Esophagus mucosa (tissue), 1 donor: ENCODE results near the gene SLC35A5. TPM values are rescaled to one million over a fixed set of nuclear protein-coding genes. Genes with fewer than 3 reads are reported as not detected.

Experiments
- ATAC-seq: fragments of 200-7000 bp; cut with Tn5 transposase; one replicate; pipeline ENCODE4 v1.9.1; 2020
- total RNA-seq: library from RNA; stranded (reverse); gene quantifications from one replicate; pipeline ENCODE4 v1.2.4, GENCODE V29; 2023
- donor health status: DM: yes; HTN: yes; CAD: no.

SLC35A5 gene
- total RNA-seq, 1 donor from 2014 or later, result 15.9 TPM

DNA sequence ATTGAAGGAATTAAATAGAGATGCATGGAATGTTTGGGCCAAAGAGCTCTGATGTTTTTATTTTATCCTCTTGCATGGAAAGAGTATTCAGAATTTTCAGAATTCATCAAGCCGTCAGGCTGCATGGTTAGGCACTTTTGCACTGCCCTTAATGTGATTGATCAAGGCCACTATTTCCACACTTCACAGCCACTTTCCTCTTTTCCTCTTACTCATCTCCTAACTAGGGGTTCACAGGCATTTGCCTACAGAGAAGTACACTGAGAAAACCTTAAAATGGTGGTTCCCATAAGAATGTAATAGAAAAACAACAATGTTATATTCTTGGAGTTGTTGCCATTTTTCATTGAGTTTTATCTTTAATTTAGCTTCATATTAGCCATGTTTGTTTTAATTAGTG is 10.9 kb downstream of the SLC35A5 start:
- no peak for ATAC-seq

DNA sequence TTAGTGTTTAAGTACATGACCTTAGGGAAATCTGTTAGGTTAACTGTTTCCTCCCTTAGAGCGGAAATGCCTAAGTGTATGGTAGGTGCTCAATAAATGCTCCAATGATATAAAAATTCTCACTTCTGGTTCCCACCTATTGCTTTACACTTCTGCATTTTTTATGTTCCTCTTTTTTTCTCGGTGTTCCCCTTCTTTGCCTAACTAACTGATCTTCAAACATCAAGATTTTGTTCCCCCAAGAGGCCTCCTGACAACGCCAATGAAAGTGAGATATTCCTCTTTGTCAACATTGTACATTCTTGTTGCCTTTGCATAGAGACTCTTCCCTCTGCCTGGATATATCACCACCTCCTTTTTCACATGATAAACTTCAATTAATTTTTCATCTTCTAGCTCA is 17.4 kb downstream of the SLC35A5 start:
- no peak for ATAC-seq

DNA sequence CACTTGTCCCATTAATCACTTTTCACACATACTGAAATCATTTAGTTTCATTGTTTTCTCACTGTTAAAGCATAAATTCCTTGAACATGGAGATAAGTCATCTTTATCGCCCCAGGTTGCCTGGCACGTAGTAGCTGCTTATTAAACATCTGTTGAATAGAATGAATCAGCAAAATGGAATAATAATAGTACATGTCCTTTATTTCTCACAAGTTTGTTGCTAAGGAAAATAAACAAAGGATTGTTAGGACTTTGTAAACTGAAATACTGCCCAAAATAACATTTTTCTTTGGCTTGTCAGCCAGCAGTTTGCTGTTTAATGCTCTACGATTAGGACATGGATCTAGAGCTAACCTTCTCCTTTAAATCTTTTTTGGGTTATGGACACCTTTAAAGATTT is 17.9 kb downstream of the SLC35A5 start:
- no peak for ATAC-seq

DNA sequence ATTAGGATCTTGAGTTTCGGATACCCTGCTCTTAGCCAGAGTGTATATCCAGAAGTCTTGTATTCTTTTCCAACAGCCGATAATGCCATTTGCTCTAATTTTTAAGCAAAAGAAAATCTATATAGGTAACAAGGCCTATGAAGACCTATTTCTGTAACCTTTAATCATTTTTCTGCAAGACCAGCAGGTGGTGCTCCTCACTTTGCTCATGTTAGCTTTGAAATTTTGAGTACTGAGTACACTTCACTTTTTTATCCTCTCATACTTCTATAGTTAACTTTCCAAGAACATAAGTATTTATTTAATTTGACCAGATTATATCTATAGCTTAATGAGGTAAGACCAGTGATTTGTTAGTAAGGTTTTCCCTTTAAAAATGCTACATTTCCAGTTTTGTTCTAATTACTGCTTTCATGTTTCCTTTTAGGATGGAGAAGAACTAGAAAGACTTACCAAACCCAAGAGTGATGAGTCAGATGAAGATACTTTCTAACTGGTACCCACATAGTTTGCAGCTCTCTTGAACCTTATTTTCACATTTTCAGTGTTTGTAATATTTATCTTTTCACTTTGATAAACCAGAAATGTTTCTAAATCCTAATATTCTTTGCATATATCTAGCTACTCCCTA is 20.5 kb downstream of the SLC35A5 start:
- peak; percentile 51 for ATAC-seq

GRCh38 chr3:112583105-112583504 is 21.3 kb downstream of the SLC35A5 start:
- ATAC-seq, result no peak

DNA sequence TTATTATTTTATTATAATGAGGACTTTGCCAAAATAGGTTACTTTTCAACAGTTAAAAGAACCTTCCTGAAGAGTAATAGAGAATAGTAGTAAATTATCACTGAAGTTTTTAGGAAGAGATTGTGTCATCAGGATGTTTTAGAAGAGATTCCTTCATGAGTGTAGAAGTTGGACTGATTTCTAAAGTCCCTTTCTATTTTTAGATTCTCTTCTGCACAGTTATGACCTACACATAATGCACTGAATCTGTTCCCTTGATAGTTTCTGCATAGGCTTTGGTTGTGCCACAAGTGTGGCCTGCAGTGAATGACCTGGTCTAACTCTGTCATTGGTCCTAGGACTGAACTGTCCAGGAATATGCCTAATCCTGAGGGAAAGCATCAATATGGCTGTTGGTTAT is 23.9 kb downstream of the SLC35A5 start:
- ATAC-seq, result no peak

DNA sequence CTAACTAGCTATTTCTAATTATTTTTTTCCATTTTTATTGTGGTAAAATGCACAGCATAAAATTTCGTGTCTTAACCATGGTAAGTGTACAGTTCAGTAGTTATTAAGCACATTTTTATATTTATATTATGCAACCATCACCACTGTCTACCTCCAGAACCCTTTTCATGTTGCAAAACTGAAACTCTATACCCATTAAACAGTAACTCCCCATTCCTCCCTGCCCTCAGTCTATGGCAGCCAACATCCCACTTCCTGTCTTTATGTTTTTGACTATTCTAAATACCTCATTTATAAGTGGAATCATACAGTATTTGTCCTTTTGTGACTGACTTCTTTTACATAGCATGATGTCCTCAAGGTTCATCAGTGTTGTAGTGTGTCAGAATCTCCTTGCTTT is 25.5 kb downstream of the SLC35A5 start:
- ATAC-seq, result no peak

GRCh38 chr3:112593258-112593657 is 31.4 kb downstream of the SLC35A5 start:
- ATAC-seq, result no peak

DNA sequence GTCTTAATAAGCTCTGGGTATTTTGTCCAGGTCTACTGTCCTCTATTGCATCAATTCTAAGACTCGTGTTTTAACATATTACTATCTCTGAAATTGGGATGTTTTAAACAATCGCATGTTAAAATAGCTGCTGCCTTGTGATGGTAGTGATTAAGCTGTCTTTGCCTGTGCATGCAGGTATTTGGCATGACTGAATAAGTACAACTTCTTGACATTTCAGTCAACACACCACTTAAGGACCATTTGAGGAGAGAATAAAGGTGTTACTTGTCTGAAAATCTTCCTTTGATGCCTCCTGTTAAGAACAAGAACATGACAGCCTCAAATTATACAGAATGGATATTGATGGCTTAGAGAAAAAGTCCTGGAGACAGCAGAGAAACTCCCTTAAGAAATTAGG is 33.0 kb downstream of the SLC35A5 start:
- ATAC-seq, result no peak

DNA sequence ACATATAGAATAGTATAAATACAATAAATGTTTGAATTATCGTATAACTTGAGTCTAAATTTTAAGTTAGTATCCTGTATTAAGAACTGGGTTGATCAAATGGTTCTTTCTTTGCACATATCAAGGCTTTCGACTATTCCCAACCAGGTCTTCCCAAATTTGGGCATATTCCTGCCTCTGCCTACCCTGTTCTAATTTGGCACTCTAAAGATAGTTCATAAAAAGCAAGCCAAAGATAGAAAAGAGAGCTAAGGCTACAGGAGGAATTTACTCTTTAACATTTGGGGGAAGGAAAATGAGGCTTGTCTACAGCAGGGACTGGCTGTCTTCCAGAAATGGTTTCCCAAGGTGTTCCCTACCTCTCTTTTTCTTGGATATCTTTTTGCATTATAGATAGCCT is 36.1 kb downstream of the SLC35A5 start:
- no peak for ATAC-seq

GRCh38 chr3:112598731-112599130 is 36.9 kb downstream of the SLC35A5 start:
- ATAC-seq, result no peak

DNA sequence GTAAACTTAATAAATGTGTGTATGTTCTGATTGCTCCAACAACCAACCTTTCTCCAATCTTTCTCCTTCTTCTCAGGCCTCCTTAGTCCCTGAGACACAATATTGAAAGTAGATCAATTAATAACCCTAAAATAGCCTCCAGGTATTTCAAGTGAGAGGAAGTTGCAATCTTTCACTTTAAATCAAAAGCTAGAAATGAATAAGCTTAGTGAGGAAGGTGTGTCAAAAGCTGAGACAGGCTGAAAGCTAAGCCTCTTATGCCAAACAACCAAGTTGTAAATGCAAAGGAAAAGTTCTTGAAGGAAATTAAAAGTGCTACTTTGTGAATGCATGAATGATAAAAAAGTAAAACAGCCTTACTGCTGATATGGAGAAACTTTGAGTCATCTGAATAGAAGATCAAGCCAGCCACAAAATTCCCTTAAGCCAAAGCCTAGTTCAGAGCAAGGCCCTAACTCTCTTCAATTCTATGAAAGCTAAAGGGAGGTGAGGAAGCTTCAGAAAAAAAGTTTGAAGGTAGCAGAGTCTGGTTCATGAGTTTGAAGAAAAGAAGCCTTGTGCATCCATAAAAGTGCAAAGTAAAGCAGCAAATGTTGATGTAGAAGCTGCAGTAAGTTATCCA is 40.5 kb downstream of the SLC35A5 start:
- no peak for ATAC-seq

DNA sequence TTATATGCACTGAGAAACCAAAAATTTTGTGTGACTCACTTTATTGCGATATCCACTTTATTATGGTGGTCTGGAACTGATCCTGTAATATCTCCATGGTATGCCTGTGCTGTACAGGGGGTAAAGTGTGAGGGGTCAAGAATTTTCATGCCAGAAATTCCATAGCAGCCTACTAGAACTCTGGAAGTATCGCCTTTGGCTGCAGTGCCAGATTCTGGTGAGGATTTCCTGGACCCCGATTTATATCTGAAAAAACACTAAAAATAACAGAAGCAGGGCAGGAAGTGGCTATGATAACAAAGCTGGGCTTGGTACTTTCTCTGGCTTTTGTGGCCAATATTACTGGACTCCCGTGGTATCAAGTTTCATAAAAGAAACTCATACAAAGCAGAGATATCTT is 42.7 kb downstream of the SLC35A5 start:
- no peak for ATAC-seq

GRCh38 chr3:112605285-112605684 is 43.4 kb downstream of the SLC35A5 start:
- peak; percentile 25 for ATAC-seq

DNA sequence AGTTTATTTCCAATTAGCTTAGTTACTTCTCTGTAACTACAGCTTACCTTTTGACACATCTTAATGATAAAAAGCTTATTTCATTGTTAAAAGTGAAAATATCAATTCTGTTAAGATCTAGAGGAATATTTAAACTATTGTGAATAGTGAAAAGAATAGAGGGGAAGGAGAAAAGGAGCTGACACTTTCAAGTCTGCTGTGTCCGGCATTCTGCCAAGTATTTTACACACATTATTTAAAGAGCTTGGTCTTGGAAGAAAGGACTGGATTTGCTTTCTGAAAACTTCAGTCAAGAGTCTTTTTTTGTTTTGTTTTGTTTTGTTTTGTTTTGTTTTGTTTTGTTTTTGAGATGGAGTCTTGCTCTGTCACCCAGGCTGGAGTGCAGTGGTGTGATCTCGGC is 44.3 kb downstream of the SLC35A5 start:
- ATAC-seq, result no peak

DNA sequence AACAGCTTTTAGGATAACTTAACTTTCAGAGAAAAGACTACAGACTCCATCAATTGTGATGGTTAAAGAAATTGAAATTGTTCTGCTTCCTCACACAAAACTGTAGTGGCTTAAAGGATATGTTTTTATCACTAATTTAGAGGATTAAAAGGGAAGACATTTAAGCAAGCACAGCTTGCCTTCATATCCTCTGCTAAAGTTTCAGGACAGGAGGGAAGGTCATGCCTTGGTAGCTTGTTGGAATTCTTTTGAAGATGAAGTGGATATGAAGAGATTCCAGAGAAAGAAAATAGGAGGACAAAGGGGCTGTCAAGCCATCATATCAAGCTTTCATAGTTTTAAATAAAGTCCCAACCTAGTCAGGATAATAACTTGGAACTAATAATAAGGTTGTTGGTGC is 46.0 kb downstream of the SLC35A5 start:
- no peak for ATAC-seq

DNA sequence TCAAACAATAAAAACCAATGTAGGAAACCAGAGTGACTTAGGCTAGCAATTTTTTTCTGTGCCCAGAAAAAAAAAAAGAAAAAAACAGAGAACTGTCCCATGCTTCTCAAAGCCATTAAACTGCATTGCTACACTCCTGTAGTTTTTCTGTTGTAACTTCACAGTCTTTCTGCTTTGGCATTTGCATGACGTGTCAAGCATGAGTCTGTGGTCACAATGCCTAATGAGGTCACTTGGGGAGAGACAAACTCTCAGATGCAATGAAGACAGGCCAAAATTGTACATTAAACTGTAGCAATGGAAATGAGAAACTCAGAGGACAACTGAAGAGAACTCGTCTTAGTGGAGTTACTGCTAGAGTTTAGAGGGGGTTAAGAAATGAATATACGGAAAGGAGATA is 48.3 kb downstream of the SLC35A5 start:
- ATAC-seq, result no peak

DNA sequence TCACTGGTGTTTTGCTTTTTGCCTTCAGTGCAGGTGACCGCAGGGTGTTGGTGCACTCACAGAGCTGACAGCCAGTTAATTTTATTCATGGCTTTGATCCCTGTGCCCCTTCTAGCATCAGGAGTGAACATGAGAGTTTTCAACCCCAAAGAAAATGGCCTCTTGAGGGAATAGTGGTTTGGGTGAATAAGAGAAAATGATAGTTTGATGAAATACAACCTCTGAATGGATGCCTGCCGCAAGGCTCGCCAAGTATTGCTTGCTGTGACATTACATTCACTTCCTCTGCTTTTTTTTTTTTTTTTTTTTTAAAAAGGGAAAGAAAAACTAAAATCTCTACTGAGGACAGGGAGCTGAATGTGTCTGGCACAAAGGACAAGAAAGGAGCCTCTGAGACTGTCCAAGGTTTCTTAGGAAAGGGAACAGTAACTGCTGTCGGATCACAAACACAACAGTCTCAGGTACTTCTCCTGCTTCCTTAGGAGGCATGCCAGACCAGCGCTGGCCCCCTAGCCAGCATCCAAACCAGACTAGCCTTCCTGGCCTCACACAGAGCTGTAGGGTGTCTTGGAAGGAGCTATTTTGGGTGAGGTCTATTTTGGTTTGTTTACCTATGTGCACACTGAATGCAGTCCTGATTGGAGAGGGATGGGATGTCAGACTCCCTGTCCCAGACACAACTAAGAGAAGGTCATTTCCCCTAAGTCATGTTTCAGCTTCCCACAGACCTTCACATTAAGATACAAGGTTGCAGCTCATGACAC is 50.1 kb downstream of the SLC35A5 start:
- ATAC-seq, result no peak

GRCh38 chr3:112615989-112616731 is 54.3 kb downstream of the SLC35A5 start:
- ATAC-seq, result no peak

DNA sequence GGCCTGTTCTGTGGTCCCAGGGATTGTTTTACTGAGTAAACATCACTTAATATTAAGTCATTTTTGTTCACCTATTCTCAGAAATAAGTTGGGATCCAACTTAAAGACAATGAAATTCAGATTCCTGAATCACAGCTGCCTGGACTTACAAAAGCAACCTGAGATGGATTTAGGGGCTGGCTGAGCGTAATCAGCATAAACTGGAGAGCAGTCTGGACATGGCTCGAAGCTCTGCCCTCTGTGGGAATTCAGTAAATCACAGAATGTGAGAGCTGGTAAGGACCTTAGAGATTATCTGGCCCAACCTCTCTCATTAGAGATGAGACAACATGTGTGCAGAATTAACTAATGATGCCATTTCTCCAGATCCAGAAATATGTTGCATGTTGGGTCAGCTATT is 55.4 kb downstream of the SLC35A5 start:
- ATAC-seq, result no peak

DNA sequence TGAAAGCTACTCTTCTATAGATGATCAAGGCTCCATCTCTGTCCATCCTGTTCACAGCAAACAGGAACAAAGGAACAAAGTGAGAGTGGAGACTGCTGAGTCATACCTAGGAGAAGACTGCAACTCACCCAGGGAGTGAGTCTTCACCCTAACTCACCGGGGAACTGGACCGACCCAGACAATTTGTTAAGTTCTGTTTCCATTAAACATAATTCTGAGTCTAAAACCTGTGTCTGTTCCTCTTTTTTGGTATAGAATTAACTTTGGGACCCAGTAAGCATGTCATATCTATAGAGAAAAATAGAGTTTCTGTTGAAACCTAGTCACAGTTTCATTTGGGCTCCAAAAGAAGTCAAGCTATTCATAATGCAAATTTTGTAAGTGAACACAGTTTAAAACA is 57.5 kb downstream of the SLC35A5 start:
- peak; percentile 56 for ATAC-seq

DNA sequence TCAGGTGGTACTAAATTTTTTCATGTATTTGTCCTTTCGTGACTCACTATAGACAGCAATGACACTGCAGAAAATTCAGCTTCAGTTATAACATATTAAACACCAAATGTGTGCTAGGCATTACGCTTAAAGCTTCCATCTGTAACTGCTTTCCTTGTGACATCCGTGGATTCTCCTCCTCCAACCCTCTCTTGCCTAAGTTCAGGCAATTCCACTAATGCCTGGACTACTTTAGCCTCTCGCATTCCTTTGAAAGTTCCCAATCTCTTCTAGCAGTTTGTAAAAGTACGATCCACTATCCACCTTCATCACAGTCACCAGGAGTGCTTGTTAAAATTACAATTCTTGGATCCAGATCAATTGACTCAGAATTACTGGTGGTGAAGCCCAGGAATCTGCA is 61.4 kb downstream of the SLC35A5 start:
- no peak for ATAC-seq

- no peak for ATAC-seq
Measured at GRCh38 chr3:112623717-112624116, 61.9 kb downstream of the SLC35A5 start.
